ENCODE data around the gene SHC1.
A peak's percentile ranks its signal among the peaks of the same experiment; 100 is the strongest.
"Not testable (repeated sequence)": the region's sequence is repeated elsewhere in the genome, so short reads cannot be mapped to it uniquely, and the experiment has no call there.

SHC1 gene

GRCh38 chr1:154995301-154995983, 24.9 kb upstream of the SHC1 start:
- peak; percentile 79 for DNase-seq

GRCh38 chr1:154994591-154994990, 24.0 kb upstream of the SHC1 start:
- DNase-seq, result no peak

GRCh38 chr1:154994269-154994587, 23.7 kb upstream of the SHC1 start:
- no peak for DNase-seq

GRCh38 chr1:154993572-154994268, 23.2 kb upstream of the SHC1 start, which contains the start of gene LENEP:
TSS of gene LENEP (plus strand) at chr1:154993586. CDS start at chr1:154993608, 22 bp downstream.
- no peak for DNase-seq

- peak; percentile 41 for DNase-seq
Measured at GRCh38 chr1:154992721-154993571, 22.4 kb upstream of the SHC1 start.

GRCh38 chr1:154990276-154990675, 19.7 kb upstream of the SHC1 start:
- DNase-seq, result no peak

GRCh38 chr1:154989195-154989860, 18.8 kb upstream of the SHC1 start:
- no peak for DNase-seq

- no peak for DNase-seq
Measured at GRCh38 chr1:154988058-154988954, 17.8 kb upstream of the SHC1 start.

- no peak for DNase-seq
Measured at GRCh38 chr1:154987326-154987725, 16.8 kb upstream of the SHC1 start.

GRCh38 chr1:154986736-154987135, 16.2 kb upstream of the SHC1 start:
- not testable (repeated sequence) for DNase-seq

GRCh38 chr1:154983776-154984466, 13.4 kb upstream of the SHC1 start:
- no peak for DNase-seq

- peak; percentile 100 for DNase-seq
Measured at GRCh38 chr1:154982897-154983648, 12.5 kb upstream of the SHC1 start, which contains the start of gene FLAD1. TSS of gene FLAD1 (plus strand) at chr1:154983344. CDS start at chr1:154983695, 351 bp downstream.

GRCh38 chr1:154982341-154982740, 11.8 kb upstream of the SHC1 start:
- no peak for DNase-seq

- no peak for DNase-seq
Measured at GRCh38 chr1:154978360-154978759, 7.8 kb upstream of the SHC1 start.

- DNase-seq, result not testable (repeated sequence)
Measured at GRCh38 chr1:154977762-154978161, 7.2 kb upstream of the SHC1 start.

- DNase-seq, result peak; percentile 58
Measured at GRCh38 chr1:154975409-154976059, 5.0 kb upstream of the SHC1 start.

GRCh38 chr1:154974808-154975408, 4.4 kb upstream of the SHC1 start:
- DNase-seq, result peak; percentile 96

- peak; percentile 100 for DNase-seq
Measured at GRCh38 chr1:154974102-154974807, 3.7 kb upstream of the SHC1 start, which contains the start of gene CKS1B. TSS of gene CKS1B (plus strand) at chr1:154974681. CDS start at chr1:154974746, 65 bp downstream.

Data from fibroblast of skin of abdomen (primary cell).